ENCODE data around the gene XCL2. TPM values are rescaled to one million over a fixed set of nuclear protein-coding genes. Genes with fewer than 3 reads are reported as not detected.

Gene XCL2
- total RNA-seq, 4 donors from 2014 or later = not detected

GRCh38 chr1:168505006-168505405, 38.8 kb downstream of the XCL2 start:
- no peaks in the 10 kb centered on the region for H3K27me3 ChIP-seq
- DNase-seq = no peak
- TF ChIP-seq CTCF (IDR thresholded peaks at IDR 0.05) (no peak), POLR2A (IDR thresholded peaks at IDR 0.05) (no peak)
- no peak overlapping the region for H3K27ac ChIP-seq
- intact Hi-C loops (cut with DNase I; ENCODE audit: low total_unique reads) = no loop called here
- H3K9me3 ChIP-seq = no peaks in the 10 kb centered on the region
- H3K4me3 ChIP-seq = no peak overlapping the region
- H3K4me1 ChIP-seq = no peaks in the 10 kb centered on the region
- H3K36me3 ChIP-seq = no peaks in the 10 kb centered on the region

GRCh38 chr1:168504064-168504837, 39.5 kb downstream of the XCL2 start:
- Histone ChIP-seq H3K9me3 (no peaks in the 10 kb centered on the region), H3K27ac (no peak overlapping the region), H3K36me3 (no peaks in the 10 kb centered on the region), H3K4me1 (no peaks in the 10 kb centered on the region), H3K4me3 (no peak overlapping the region), H3K27me3 (no peaks in the 10 kb centered on the region)
- DNase-seq = no peak
- intact Hi-C loops (cut with DNase I; ENCODE audit: low total_unique reads) = no loop called here
- TF ChIP-seq CTCF (IDR thresholded peaks at IDR 0.05) (no peak), POLR2A (IDR thresholded peaks at IDR 0.05) (no peak)

- H3K27me3 ChIP-seq = no peaks in the 10 kb centered on the region
- H3K36me3 ChIP-seq = no peaks in the 10 kb centered on the region
- no peak for TF ChIP-seq POLR2A (IDR thresholded peaks at IDR 0.05)
- no peak for TF ChIP-seq CTCF (IDR thresholded peaks at IDR 0.05)
- H3K9me3 ChIP-seq = no peaks in the 10 kb centered on the region
- no peak overlapping the region for H3K4me3 ChIP-seq
- H3K27ac ChIP-seq = no peak overlapping the region
- H3K4me1 ChIP-seq = peaks cover 0 to 5% of the 10 kb centered on the region in 2 donors
- no peak for DNase-seq
- intact Hi-C loops (cut with DNase I; ENCODE audit: low total_unique reads) = no loop called here
Measured at GRCh38 chr1:168499688-168500049, 44.1 kb downstream of the XCL2 start.

GRCh38 chr1:168498956-168499687, 44.7 kb downstream of the XCL2 start:
- peaks cover 0 to 5% of the 10 kb centered on the region in 2 donors for H3K4me1 ChIP-seq
- H3K27ac ChIP-seq = peak overlapping the region; percentile 38 to 83
- TF ChIP-seq POLR2A (IDR thresholded peaks at IDR 0.05) (no peak), CTCF (IDR thresholded peaks at IDR 0.05) (no peak)
- H3K4me3 ChIP-seq = no peak overlapping the region
- no peaks in the 10 kb centered on the region for H3K36me3 ChIP-seq
- H3K27me3 ChIP-seq = no peaks in the 10 kb centered on the region
- DNase-seq = no peak
- intact Hi-C loops (cut with DNase I; ENCODE audit: low total_unique reads) = no loop called here
- H3K9me3 ChIP-seq = no peaks in the 10 kb centered on the region

GRCh38 chr1:168498159-168498631, 45.6 kb downstream of the XCL2 start:
- Histone ChIP-seq H3K36me3 (no peaks in the 10 kb centered on the region), H3K27me3 (no peaks in the 10 kb centered on the region), H3K9me3 (no peaks in the 10 kb centered on the region), H3K4me3 (no peak overlapping the region), H3K4me1 (peaks cover 0 to 5% of the 10 kb centered on the region in 2 donors), H3K27ac (peak overlapping the region; percentile 48 to 83)
- intact Hi-C loops (cut with DNase I; ENCODE audit: low total_unique reads) = no loop called here
- no peak for DNase-seq
- TF ChIP-seq CTCF (IDR thresholded peaks at IDR 0.05) = no peak
- no peak for TF ChIP-seq POLR2A (IDR thresholded peaks at IDR 0.05)

All from uterus (tissue), 4 donors.